ENCODE measurements around the gene KLHL1.

Gene KLHL1

DNA sequence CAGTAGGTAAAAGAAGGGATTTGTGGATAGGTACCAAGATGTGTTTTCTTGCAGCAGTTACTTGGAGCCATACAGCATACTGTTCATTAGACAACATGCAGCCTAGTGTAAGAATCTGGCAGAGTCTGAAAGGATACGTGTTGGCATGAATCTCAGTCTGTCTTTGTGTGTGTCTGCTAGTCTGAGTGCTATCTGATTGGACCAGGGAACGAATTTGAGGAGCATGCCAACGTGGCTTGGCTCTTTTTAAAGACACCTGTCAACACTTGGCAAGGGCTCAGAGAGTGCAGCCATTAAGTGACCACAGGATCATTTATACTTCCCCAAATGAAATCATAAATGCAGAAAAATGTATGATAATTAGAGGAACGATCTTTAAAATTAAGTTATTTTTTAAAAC lies 28.2 kb downstream of the KLHL1 start:
- Histone ChIP-seq H3K36me3 (ENCODE audit: control insufficient read depth, insufficient read depth, low read length) (no peaks in the 10 kb centered on the region), H3K27me3 (replicated peaks; ENCODE audit: control insufficient read depth, insufficient read depth, low read length) (no peaks in the 10 kb centered on the region), H3K4me3 (replicated peaks; ENCODE audit: low read depth, low read length) (no peak overlapping the region)
- no peak for DNase-seq (ENCODE audit: extremely low read depth, insufficient read length)
- TF ChIP-seq CTCF (IDR thresholded peaks at IDR 0.05; ENCODE audit: insufficient read depth, low read length, poor library complexity, severe bottlenecking) = no peak

GRCh38 chr13:70054572-70054971 lies 53.7 kb downstream of the KLHL1 start:
- Histone ChIP-seq H3K27me3 (replicated peaks; ENCODE audit: control insufficient read depth, insufficient read depth, low read length) (no peaks in the 10 kb centered on the region), H3K4me3 (replicated peaks; ENCODE audit: low read depth, low read length) (no peak overlapping the region), H3K36me3 (ENCODE audit: control insufficient read depth, insufficient read depth, low read length) (no peaks in the 10 kb centered on the region)
- no peak for TF ChIP-seq CTCF (IDR thresholded peaks at IDR 0.05; ENCODE audit: insufficient read depth, low read length, poor library complexity, severe bottlenecking)
- no peak for DNase-seq (ENCODE audit: extremely low read depth, insufficient read length)

GRCh38 chr13:70051531-70051930 lies 56.7 kb downstream of the KLHL1 start:
- no peaks in the 10 kb centered on the region for H3K27me3 ChIP-seq (replicated peaks; ENCODE audit: control insufficient read depth, insufficient read depth, low read length)
- DNase-seq (ENCODE audit: extremely low read depth, insufficient read length) = no peak
- no peaks in the 10 kb centered on the region for H3K36me3 ChIP-seq (ENCODE audit: control insufficient read depth, insufficient read depth, low read length)
- no peak for TF ChIP-seq CTCF (IDR thresholded peaks at IDR 0.05; ENCODE audit: insufficient read depth, low read length, poor library complexity, severe bottlenecking)
- H3K4me3 ChIP-seq (replicated peaks; ENCODE audit: low read depth, low read length) = no peak overlapping the region

DNA sequence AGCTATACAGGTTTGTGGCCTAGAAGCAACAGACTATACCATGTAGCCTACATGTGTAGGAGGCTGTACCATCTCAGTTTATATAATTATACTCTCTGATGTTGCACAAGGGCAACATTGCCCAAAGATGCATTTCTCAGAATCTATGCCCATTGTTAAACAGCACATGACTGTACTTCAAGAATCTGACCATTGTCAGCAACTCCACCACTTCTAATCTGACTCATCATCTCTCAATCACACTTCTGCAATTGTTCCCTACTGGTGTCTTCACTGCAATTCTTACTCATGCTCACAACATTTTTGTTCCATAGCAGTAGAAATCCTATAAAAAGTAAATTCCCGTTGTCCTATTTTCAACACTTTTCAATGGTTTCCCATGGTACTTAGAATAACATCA lies 64.6 kb downstream of the KLHL1 start:
- no peaks in the 10 kb centered on the region for H3K27me3 ChIP-seq (replicated peaks; ENCODE audit: control insufficient read depth, insufficient read depth, low read length)
- DNase-seq (ENCODE audit: extremely low read depth, insufficient read length) = no peak
- no peak overlapping the region for H3K4me3 ChIP-seq (replicated peaks; ENCODE audit: low read depth, low read length)
- TF ChIP-seq CTCF (IDR thresholded peaks at IDR 0.05; ENCODE audit: insufficient read depth, low read length, poor library complexity, severe bottlenecking) = no peak
- H3K36me3 ChIP-seq (ENCODE audit: control insufficient read depth, insufficient read depth, low read length) = no peaks in the 10 kb centered on the region

- Histone ChIP-seq H3K27me3 (replicated peaks; ENCODE audit: control insufficient read depth, insufficient read depth, low read length) (no peaks in the 10 kb centered on the region), H3K4me3 (replicated peaks; ENCODE audit: low read depth, low read length) (no peak overlapping the region), H3K36me3 (ENCODE audit: control insufficient read depth, insufficient read depth, low read length) (no peaks in the 10 kb centered on the region)
- TF ChIP-seq CTCF (IDR thresholded peaks at IDR 0.05; ENCODE audit: insufficient read depth, low read length, poor library complexity, severe bottlenecking) = no peak
- DNase-seq (ENCODE audit: extremely low read depth, insufficient read length) = no peak
Observed at GRCh38 chr13:70042193-70042592, 66.1 kb downstream of the KLHL1 start.

GRCh38 chr13:70034286-70034685 lies 74.0 kb downstream of the KLHL1 start:
- no peak for TF ChIP-seq CTCF (IDR thresholded peaks at IDR 0.05; ENCODE audit: insufficient read depth, low read length, poor library complexity, severe bottlenecking)
- DNase-seq (ENCODE audit: extremely low read depth, insufficient read length) = no peak

More at GRCh38 chr13:70034286-70034685, 74.0 kb downstream of the KLHL1 start:
- Histone ChIP-seq H3K27me3 (replicated peaks; ENCODE audit: control insufficient read depth, insufficient read depth, low read length) (no peaks in the 10 kb centered on the region), H3K4me3 (replicated peaks; ENCODE audit: low read depth, low read length) (no peak overlapping the region), H3K36me3 (ENCODE audit: control insufficient read depth, insufficient read depth, low read length) (no peaks in the 10 kb centered on the region)

Data from GM06990 (cell line).